Kidney epithelial cell (primary cell): ENCODE measurements around the gene SEPTIN10. TPM values are rescaled to one million over a fixed set of nuclear protein-coding genes. Genes with fewer than 3 reads are reported as not detected.
A peak's percentile ranks its signal among the peaks of the same experiment; 100 is the strongest.

Experiments
- DNase-seq: peaks from one replicate; pipeline ENCODE4 v3.0.0-alpha.2; 2010; ENCODE audit warnings: low read depth
- H3K27me3 ChIP-seq: 2 replicates; pipeline ENCODE4 v1.6.0; 2011; ENCODE audit warnings: low read length; ENCODE audit not compliant: control insufficient read depth, insufficient read depth
- H3K36me3 ChIP-seq: 2 replicates; pipeline ENCODE4 v1.5.1; 2011; ENCODE audit warnings: low read length; ENCODE audit not compliant: control insufficient read depth, insufficient read depth
- H3K4me3 ChIP-seq: 2 replicates; pipeline ENCODE4 v1.5.1; 2011; ENCODE audit warnings: low read depth, mild to moderate bottlenecking, control low read depth, low read length
- total RNA-seq: library from RNA; depleted of rRNA; stranded (reverse); fragments of >200 nt; gene quantifications from 2 replicates; pipeline ENCODE4 v1.2.3, GENCODE V29; 2015
- TF ChIP-seq, protein P1 (sequence below): IDR thresholded peaks from 2 replicates; pipeline ENCODE4 v1.5.1; 2011; ENCODE audit warnings: mild to moderate bottlenecking, moderate library complexity, low read length, control low read depth, inconsistent platforms; ENCODE audit not compliant: insufficient read depth, poor library complexity, severe bottlenecking

The SEPTIN10 gene
- total RNA-seq, 1 donor from 2014 or later, result 43.2 TPM

DNA sequence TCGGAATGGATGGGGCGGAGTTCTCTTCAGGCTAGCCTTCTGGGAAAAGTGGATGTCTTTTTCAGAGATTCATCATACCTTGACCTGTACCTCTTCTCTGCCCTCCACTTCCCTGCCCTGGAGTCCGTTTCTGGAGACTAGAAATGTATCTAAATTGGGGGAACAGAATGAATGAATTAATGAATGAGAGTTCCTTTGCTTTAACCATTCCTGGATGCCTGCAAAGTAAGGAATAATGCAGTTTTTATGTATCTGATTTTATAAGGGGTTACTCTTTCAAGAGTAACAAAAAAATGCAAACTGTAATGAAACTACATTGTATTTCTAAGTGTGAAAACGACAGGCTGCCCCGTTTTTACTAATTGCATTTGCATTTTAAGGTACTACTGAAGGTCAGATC, 2.4 kb upstream of the SEPTIN10 start:
- Histone ChIP-seq H3K4me3 (peak overlapping the region; percentile 65), H3K36me3 (no peaks in the 10 kb centered on the region), H3K27me3 (no peaks in the 10 kb centered on the region)
- TF ChIP-seq, protein P1, sequence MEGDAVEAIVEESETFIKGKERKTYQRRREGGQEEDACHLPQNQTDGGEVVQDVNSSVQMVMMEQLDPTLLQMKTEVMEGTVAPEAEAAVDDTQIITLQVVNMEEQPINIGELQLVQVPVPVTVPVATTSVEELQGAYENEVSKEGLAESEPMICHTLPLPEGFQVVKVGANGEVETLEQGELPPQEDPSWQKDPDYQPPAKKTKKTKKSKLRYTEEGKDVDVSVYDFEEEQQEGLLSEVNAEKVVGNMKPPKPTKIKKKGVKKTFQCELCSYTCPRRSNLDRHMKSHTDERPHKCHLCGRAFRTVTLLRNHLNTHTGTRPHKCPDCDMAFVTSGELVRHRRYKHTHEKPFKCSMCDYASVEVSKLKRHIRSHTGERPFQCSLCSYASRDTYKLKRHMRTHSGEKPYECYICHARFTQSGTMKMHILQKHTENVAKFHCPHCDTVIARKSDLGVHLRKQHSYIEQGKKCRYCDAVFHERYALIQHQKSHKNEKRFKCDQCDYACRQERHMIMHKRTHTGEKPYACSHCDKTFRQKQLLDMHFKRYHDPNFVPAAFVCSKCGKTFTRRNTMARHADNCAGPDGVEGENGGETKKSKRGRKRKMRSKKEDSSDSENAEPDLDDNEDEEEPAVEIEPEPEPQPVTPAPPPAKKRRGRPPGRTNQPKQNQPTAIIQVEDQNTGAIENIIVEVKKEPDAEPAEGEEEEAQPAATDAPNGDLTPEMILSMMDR, result no peak
- no peak for DNase-seq

- Histone ChIP-seq H3K4me3 (peak overlapping the region; percentile 65), H3K27me3 (no peaks in the 10 kb centered on the region), H3K36me3 (no peaks in the 10 kb centered on the region)
- DNase-seq, result no peak
- TF ChIP-seq, protein P1, result peak; percentile 29
Observed at GRCh38 chr2:109615637-109616144, 1.9 kb upstream of the SEPTIN10 start.

- TF ChIP-seq, protein P1, result no peak
- H3K4me3 ChIP-seq, result peak overlapping the region; percentile 65
- no peak for DNase-seq
- H3K27me3 ChIP-seq, result no peaks in the 10 kb centered on the region
- H3K36me3 ChIP-seq, result no peaks in the 10 kb centered on the region
Observed at GRCh38 chr2:109614715-109615636, 1.2 kb upstream of the SEPTIN10 start.

- DNase-seq, result no peak
- no peaks in the 10 kb centered on the region for H3K27me3 ChIP-seq
- H3K4me3 ChIP-seq, result peak overlapping the region; percentile 93
- H3K36me3 ChIP-seq, result no peaks in the 10 kb centered on the region
- TF ChIP-seq, protein P1, result no peak
Observed at GRCh38 chr2:109613081-109613921, 465 bp downstream of the SEPTIN10 start.

- DNase-seq, result no peak
- TF ChIP-seq, protein P1, result no peak
- peak overlapping the region; percentile 93 for H3K4me3 ChIP-seq
- no peaks in the 10 kb centered on the region for H3K36me3 ChIP-seq
- H3K27me3 ChIP-seq, result no peaks in the 10 kb centered on the region
Observed at GRCh38 chr2:109611467-109612095, 2.2 kb downstream of the SEPTIN10 start.
